ENCODE measurements around the gene PIK3CD. TPM values are rescaled to one million over a fixed set of nuclear protein-coding genes. Genes with fewer than 3 reads are reported as not detected.

PIK3CD gene
- total and polyA plus RNA-seq, 8 donors = 2.8 to 74.1 (median 5.4) TPM

DNA sequence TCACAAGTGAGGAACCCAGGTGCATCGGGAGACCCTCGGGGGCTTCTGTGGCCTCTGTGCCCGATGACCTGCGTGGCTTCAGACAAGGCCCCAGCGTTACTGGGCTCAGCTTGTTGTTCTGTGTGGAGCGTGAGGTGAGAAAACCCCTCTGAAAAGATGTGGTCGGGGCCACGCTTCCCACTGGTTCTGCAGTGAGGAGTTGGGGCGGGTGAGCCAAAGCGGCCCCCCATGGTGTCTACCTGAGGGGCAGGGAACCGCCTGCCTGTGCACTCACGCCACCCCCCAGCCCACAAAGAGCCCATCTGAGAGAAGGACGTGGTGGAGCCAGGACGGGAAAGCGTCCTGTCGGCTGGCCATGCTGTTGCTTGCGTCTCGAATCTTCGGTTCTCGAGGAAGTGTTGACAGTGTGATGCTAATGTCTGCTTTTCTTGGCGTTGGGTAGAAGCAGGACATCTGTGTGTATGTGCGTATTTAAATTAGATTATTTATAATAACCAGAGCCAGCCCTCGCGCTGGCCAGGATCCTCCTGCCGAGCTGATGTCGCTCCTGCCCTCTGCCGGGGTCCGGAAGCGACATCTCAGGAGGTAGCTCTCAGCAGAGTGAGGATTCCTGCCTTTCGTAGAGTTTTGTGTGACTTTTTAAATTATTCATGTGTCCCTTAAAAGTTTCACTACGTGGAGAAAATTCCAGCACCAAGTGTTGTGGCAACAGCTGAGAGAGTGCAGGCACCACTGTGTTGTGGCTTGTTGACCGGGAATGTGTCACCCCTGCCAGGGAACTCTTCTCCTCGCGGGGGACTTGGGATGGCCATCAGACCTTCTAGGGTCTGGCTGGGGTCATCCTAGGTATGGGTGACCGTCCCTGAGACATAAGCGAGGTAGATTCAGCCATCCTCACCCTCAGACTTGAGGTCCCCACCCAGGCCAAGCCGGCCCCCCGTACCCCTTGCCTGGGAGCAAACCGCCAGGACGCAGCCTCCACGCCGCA is 47.5 kb upstream of the PIK3CD start:
- TF ChIP-seq POLR2AphosphoS5 (IDR thresholded peaks at IDR 0.05) (no peak), POLR2A (IDR thresholded peaks at IDR 0.05) (no peak), EP300 (IDR thresholded peaks at IDR 0.05) (no peak)
- TF ChIP-seq, protein P1, sequence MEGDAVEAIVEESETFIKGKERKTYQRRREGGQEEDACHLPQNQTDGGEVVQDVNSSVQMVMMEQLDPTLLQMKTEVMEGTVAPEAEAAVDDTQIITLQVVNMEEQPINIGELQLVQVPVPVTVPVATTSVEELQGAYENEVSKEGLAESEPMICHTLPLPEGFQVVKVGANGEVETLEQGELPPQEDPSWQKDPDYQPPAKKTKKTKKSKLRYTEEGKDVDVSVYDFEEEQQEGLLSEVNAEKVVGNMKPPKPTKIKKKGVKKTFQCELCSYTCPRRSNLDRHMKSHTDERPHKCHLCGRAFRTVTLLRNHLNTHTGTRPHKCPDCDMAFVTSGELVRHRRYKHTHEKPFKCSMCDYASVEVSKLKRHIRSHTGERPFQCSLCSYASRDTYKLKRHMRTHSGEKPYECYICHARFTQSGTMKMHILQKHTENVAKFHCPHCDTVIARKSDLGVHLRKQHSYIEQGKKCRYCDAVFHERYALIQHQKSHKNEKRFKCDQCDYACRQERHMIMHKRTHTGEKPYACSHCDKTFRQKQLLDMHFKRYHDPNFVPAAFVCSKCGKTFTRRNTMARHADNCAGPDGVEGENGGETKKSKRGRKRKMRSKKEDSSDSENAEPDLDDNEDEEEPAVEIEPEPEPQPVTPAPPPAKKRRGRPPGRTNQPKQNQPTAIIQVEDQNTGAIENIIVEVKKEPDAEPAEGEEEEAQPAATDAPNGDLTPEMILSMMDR (IDR thresholded peaks at IDR 0.05) = no peak
- intact Hi-C loops (cut with DNase I; ENCODE audit: low total_unique reads) = no loop called here

DNA sequence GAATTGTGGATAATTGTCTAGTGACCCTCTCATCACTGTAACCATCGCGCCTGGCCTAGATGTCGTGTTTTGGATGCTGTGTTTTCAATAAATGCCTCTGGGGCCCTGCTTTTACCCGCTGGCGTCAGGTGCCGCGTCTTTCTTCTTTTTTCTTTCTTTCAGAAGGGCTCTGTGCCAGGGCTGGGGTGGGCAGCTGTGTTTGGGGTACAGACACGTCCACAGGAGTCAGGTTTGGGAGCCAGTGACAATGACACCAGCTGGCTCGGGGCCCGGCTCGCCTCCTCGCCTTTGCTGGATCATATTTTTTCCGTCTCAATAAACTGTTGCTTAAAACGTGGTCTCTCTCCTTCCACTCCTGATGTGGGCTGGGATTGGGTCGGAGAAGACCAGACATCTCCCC is 46.7 kb upstream of the PIK3CD start:
- 89 to 95% (median 94%) methylated on average over 15 of the region's 15 CpGs for WGBS, 5 donors
- DNase-seq = peak in 1 of 2 donors; percentile 2
- H3K4me3 ChIP-seq = no peak overlapping the region
- no peaks in the 10 kb centered on the region for H3K9me3 ChIP-seq
- H3K4me1 ChIP-seq = no peaks in the 10 kb centered on the region
- H3K27me3 ChIP-seq = no peaks in the 10 kb centered on the region
- no peak overlapping the region for H3K27ac ChIP-seq
- H3K36me3 ChIP-seq = peaks cover 36 to 97% (median 81%) of the 10 kb centered on the region in 4 donors
- TF ChIP-seq, protein P1 (IDR thresholded peaks at IDR 0.05) = no peak
- no peak for TF ChIP-seq EP300 (IDR thresholded peaks at IDR 0.05)
- intact Hi-C loops (cut with DNase I; ENCODE audit: low total_unique reads) = no loop called here

More for the DNA sequence above, 47.5 kb upstream of the PIK3CD start:
- WGBS, 5 donors = 87 to 92% (median 91%) methylated on average over 39 to 42 of the region's 42 CpGs
- Histone ChIP-seq H3K4me3 (no peak overlapping the region), H3K27ac (no peak overlapping the region), H3K4me1 (no peaks in the 10 kb centered on the region), H3K36me3 (peaks cover 32 to 97% (median 81%) of the 10 kb centered on the region in 4 donors), H3K27me3 (no peaks in the 10 kb centered on the region), H3K9me3 (no peaks in the 10 kb centered on the region)
- DNase-seq = peak in 1 of 2 donors; percentile 42

DNA sequence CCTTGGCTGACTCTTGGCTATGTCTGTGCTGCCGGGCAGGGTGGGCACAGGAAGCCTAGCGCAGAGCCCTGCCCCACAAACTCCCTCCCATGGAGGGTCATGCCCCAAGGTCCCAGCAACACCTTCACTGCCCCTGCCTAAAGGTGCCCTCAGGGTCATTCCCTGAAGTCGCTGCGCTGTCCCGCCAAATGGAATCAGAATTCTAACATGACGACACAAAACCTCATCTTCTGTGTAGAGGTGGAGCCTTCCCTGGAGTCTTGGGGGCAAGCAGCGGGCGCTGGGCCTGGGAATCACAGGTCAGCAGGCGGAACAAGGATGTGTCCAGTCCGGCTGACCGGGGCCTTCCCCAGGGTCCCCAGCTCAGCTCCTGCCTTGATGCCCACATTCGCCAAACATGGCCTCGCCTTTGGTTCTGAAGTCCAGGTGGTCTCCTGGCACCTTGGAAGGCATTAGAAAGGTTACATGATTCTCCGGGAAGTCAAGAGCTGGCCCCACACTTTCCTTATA is 45.5 kb upstream of the PIK3CD start:
- 94 to 99% (median 97%) methylated on average over 10 to 14 of the region's 14 CpGs for WGBS, 5 donors
- no peak for TF ChIP-seq POLR2AphosphoS5 (IDR thresholded peaks at IDR 0.05)
- intact Hi-C loops (cut with DNase I; ENCODE audit: low total_unique reads) = no loop called here

DNA sequence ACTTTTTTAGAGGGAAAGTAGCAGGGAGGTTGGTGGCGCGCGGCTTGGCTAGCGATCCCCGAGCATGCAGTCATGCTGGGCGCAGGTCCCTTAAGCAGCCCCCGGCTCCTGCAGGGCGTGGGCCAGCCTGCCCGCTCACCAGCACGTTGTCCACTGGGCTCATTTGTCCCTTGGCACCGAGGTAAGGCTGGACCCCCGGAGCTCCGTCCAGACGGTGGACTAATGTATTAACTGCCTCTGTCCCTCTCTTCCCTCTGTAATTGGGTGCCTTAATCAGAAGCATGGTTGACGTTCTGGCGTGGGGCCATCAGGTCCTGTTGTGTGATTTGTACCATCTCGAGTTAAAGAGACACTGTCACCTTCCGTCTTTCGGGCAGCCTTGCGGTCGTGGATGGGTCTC is 45.1 kb upstream of the PIK3CD start:
- Histone ChIP-seq H3K27ac (no peak overlapping the region), H3K27me3 (no peaks in the 10 kb centered on the region), H3K4me1 (no peaks in the 10 kb centered on the region), H3K9me3 (no peaks in the 10 kb centered on the region), H3K4me3 (no peak overlapping the region), H3K36me3 (peaks cover 40 to 97% (median 80%) of the 10 kb centered on the region in 4 donors)
- intact Hi-C loops (cut with DNase I; ENCODE audit: low total_unique reads) = no loop called here
- no peak for TF ChIP-seq EP300 (IDR thresholded peaks at IDR 0.05)
- peak in 1 of 2 donors; percentile 0 for DNase-seq
- WGBS, 5 donors = 89 to 94% (median 92%) methylated on average over 21 of the region's 21 CpGs

More for the DNA sequence above, 45.5 kb upstream of the PIK3CD start:
- Histone ChIP-seq H3K27ac (no peak overlapping the region), H3K9me3 (no peaks in the 10 kb centered on the region), H3K4me3 (no peak overlapping the region), H3K27me3 (no peaks in the 10 kb centered on the region), H3K36me3 (peaks cover 44 to 97% (median 81%) of the 10 kb centered on the region in 4 donors), H3K4me1 (no peaks in the 10 kb centered on the region)
- DNase-seq = peak in 1 of 2 donors; percentile 0

DNA sequence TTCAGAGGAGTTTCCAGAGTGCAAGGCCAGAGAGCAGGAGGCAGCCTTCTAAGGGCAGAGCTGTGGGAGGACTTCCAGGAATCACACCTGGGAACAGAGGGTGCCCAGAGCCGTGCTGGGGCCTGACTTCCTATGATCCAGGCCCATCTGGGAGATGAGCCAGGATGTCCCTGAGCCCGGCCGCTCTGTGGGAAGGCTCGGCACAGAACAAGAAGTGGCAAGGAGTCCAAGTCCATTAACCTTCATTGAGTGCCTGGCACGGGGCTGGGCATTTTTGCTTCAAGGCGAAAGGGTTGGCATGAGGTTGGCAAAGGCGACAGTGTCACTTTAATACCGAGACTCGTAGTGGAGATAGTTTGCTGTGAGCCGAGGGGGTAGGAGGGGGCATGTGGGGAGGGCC is 44.6 kb upstream of the PIK3CD start:
- WGBS, 5 donors = 76 to 89% (median 85%) methylated on average over 6 to 10 of the region's 10 CpGs
- TF ChIP-seq POLR2A (IDR thresholded peaks at IDR 0.05) (no peak), EP300 (IDR thresholded peaks at IDR 0.05) (no peak), POLR2AphosphoS5 (IDR thresholded peaks at IDR 0.05) (no peak)
- TF ChIP-seq, protein P1 (IDR thresholded peaks at IDR 0.05) = no peak

More for the DNA sequence above, 44.6 kb upstream of the PIK3CD start:
- DNase-seq = peak in 1 of 2 donors; percentile 0
- H3K4me1 ChIP-seq = no peaks in the 10 kb centered on the region
- H3K27me3 ChIP-seq = no peaks in the 10 kb centered on the region
- H3K4me3 ChIP-seq = no peak overlapping the region
- H3K36me3 ChIP-seq = peaks cover 40 to 97% (median 80%) of the 10 kb centered on the region in 4 donors
- no peak overlapping the region for H3K27ac ChIP-seq
- H3K9me3 ChIP-seq = no peaks in the 10 kb centered on the region
- intact Hi-C loops (cut with DNase I; ENCODE audit: low total_unique reads) = no loop called here
